IPS DF 4.7 (cell line): ENCODE data around the gene LIMD2.
"Not testable (repeated sequence)": the region's sequence is repeated elsewhere in the genome, so short reads cannot be mapped to it uniquely, and the experiment has no call there.

Experiments
- DNase-seq: peaks from one replicate; pipeline ENCODE4 v3.0.0-alpha.2; 2013; ENCODE audit warnings: low spot score; ENCODE audit errors: extremely low read depth

The LIMD2 gene

DNA sequence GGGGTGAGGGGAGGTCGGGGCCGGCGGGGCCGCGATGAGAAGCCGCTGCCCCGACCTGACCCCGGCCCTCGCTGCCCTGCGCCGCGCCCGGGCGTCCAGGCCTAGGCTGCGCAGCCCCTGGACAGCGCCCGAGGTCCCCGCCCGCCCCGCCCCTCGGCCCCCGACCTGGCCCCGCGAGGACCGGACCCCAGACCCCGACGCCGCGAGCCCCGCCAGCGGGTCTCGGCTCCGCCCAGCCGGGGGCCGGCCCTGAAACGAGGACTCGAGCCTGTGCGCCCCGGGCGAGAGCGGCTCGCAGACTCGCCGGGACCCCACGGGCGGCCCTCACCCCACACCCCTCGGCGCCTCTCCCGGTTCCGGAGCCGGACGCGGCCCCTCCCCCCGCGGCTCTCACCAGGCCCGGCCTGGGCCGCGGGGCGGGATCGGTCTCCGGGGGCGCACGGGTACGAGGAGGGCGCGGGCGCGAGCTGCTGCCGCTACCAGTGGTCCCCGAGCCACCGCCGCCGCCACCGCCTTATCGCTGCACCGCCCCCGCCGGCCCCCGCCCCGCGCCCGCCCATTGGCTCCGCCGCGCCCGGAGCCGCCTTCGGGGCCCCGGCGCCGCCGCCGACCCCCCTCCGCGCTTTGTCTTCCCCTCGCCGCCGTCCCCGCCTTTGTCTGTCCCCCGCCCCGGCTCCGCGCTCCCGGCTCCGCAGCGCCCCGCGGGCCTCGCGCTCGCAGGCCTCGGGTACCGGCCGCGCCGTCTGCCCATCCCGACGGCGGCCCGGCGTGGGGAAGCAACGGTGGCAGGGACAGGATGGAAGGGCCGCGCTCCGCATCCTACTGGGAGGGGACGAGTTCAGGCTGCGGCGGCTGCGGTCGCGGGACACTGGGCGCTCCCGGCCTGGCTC, at the start of gene LIMD2:
Gene LIMD2 (minus strand): TSS at position 488 of the 890 bp plus-strand sequence. CDS start 827 bp downstream, outside the sequence.
- DNase-seq = no peak

DNA sequence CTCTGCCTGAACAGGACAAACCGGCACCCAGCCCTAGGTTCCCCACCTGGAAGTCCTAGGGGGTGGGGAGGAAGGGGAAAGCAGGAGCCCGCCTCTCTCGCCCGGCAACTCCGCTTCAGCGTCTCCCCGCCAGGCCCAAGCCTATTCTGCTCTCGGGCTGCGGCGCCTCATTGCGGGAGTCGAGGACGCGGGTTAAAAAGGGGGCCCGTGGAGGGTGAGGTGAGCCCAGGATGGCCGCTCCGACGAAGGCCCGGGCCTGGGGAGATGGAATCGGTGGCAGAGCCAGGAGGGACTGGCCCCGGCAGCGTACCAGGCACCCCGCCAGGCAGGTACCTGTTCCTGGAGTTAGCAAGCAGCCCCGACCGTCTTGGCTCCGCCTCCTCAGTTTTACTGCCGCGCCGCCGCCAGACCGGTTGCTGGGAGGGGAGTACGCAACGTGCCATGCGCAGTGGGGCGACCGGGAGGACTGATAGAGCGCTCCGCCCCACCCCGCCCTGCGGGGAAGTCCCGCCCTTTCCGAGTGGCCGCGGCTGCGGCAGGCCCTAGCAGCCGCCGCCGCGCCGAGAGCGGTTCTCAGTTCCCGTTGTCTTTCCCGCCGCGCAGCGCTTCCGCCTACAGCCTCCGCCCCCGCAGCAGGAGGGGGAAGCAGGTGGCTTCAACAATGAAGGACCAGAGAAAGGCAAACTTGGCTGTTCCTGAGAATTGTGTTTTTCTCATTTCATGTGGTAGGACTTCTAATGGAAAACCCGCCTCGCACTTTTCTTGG, 41.7 kb upstream of the LIMD2 start, which contains the start of gene STRADA:
Gene STRADA (minus strand): TSS at position 392 of the 766 bp plus-strand sequence. CDS start 13,430 bp downstream, outside the sequence.
- DNase-seq = peak; percentile 83

DNA sequence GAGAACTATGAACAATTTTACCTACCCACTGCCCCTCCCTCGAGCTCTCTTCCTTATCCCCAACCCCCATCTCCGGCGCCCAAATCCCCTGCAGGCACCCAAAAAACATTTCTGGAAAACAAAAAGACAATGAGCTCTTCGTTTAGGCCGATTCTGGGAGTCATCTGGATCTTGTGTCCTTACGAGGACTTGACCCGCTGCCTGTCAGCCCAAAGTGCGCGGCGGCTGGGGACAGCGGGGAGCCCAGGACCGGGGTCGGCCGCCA, 41.1 kb upstream of the LIMD2 start:
- DNase-seq = no peak

DNA sequence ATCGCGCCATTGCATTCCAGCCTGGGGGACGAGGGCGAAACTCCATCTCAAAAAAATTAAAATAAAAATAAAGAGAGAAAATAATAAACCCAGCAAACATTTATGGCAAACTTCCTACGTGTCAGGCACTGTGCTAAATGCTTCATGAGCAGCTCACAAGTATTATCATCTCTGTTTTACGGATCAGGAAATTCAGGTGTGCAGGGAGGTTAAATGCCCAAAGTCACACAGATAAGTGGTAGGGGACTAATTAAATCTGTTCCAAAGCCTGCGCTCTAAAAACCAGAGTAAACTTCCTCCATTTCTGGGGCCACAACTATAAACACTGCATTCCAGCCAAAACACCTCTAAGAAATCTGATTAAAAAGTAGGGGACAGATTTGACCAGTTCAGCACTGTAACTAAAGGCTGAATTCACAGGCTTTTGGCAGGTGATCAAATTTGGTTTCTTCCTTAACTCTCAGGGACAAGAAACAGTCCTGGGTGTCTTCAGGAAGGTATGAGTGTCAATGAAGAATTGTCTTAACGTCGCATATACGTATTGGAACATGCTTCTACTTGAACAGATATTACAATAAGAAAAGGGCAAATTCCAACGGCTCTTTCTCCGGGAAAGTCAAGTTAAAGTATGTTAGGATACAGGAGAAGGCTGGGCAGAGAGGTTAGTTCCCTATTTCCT, 40.7 kb upstream of the LIMD2 start:
- no peak for DNase-seq

DNA sequence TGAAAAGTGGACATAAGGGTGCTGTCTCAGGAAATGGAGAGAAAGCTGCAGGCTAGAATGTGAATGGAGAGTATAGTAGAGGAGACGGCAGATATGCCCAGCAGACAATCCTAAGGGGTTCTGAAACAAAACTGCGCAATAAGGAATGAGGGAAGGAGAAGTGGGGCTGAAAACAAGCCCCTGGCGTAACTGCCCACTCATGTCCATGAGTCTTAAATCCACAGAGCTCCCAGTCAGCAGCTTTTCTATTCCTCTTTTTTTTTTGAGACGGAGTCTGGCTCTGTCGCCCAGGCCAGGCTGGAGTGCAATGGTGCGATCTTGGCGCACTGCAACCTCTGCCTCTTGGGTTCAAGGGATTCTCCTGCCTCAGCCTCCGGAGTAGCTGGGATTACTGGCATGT, 35.8 kb upstream of the LIMD2 start:
- no peak for DNase-seq

DNA sequence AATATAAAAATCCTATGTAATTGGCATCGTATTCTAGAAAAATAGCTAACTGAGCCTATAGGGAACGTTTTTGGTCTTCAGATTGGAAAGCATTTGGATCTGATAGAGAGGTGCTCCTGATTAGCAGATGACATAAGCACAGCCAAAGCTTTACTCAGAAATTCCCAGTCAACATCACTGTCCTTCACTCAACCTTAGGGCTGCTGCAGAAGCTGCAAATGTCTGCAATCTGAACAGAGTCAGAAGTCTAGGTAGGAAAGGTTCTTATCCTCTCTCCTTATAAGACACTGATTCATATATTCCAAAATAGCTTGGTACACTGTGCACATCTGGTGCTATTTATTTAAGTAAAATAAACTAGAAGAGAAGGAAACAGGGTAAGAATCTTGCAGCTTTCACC, 22.5 kb upstream of the LIMD2 start:
- DNase-seq = no peak

DNA sequence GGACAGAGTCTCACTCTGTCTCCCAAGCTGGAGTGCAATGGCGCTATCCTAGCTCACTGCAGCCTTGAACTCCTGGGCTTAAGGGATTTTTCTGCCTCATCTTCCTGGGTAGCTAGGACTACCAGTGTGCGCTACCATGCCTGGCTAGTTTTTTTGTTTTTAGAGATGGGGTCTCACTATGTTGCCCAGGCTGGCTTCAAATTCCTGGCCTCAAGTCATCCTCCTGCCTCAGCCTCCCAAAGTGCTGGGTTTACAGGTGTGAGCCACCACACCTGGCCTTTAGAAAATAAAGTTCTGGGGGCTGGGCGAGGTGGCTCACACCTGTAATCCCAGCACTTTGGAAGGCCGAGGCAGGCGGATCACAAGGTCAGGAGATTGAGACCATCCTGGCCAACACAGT, 20.3 kb upstream of the LIMD2 start:
- DNase-seq = not testable (repeated sequence)

DNA sequence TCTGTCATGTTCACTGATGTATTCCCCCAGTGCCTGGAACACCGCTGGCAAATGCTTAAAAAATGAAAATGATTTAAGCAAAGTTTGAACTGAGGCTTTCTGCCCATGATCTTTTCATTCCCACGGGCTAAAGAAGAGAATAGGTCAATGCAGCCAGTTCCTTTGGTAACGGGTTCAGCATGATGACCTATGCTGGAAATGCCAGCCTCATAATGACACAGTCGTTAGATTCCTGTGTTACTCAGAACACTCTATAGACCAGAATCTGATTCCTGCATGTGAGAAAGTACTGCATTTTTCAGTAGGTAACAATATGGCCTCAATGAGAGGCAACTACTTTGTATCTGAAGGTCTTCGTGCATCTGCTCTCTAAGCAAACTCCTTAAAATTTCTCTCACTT, 19.1 kb upstream of the LIMD2 start:
- no peak for DNase-seq

DNA sequence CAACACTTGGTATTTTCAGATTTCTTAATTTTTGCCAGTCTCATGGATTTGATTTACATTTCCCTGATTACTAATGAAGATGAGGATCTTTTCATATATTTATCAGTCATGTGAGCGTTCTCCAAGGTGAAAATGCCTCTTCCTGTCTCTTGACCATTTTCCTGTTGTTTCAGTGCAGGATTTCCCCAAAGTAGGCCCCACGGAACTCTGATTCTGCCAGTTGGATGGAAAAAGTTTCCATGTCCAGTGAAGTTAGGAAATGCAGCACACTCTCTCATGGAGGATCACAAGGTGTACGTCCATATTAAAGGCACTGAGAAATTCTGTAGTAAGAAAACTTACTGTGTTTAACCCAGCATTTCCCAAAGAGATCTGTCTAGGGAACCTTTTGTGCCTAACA, 16.5 kb upstream of the LIMD2 start:
- DNase-seq = no peak

DNA sequence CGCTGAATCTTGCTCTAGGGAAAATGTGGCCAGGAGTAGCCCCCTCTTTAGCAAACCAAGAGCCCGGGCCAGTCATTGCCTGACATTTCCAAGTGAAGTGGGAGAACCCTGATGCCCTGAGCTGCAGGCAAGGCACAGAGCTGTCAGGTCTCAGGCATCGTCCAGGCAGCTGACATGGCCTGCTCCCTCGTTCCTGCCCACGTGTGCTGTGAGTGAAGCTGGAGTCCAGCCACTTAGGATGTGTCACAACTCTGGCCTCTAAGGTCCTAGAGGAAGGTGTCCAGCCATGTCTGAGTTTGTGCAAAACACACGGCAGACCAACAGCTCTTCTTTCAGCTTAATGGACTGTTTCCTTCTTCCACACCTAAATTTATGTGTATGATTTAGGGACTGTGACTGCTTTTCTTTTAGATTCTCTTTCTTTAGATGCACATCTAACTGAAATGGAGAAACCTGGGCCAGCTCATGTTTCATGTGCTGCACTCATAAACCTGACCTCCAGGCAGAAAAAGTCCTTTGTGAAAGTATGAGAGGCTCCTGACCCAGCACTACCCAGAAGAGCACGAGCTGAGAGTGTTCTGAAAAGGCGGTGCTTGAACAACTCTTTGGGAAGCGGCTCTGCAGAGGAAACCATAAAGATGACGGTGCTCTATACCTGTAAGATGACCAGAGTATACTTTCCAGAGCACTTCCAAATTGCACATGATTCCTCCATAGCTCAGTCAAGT, 14.8 kb upstream of the LIMD2 start:
- DNase-seq = no peak

DNA sequence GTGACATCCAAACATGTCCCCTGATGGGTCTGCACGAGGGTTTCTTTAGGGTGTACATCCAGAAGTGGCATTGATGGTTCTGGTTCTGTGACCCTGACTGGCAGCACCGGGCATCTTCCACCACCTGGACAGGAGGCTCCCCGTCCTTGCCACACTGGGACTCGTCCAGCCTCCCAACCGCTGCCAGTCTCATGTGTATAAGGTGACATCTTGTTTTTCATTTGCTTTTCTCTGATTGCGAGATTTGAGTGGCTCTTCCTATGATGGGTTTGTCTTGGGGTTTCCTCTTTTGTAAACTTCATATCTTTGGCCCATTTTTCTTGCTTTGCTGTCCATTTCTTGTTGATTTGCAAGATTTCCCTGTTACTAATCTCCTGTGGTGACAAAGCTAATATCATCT, 9.2 kb upstream of the LIMD2 start:
- DNase-seq = no peak

DNA sequence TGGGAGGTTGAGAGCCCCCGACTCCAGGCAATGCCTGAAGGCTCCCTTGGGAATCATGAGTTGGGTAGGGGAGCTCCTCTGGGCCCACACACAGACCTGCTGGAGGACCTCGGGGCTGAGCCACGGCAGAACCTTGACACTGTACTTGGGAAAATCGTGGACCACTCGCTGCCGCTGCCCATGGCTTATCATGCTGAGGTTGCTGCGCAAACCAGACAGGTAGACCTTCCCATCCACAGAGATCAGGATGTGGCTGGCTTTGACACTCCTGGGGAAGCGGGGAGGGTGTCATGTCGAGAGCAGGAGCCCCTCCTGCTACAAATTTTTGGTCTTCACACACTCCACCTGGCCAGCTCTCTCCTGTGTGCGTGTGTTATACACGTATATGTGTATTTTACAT, 7.2 kb upstream of the LIMD2 start:
- DNase-seq = no peak

DNA sequence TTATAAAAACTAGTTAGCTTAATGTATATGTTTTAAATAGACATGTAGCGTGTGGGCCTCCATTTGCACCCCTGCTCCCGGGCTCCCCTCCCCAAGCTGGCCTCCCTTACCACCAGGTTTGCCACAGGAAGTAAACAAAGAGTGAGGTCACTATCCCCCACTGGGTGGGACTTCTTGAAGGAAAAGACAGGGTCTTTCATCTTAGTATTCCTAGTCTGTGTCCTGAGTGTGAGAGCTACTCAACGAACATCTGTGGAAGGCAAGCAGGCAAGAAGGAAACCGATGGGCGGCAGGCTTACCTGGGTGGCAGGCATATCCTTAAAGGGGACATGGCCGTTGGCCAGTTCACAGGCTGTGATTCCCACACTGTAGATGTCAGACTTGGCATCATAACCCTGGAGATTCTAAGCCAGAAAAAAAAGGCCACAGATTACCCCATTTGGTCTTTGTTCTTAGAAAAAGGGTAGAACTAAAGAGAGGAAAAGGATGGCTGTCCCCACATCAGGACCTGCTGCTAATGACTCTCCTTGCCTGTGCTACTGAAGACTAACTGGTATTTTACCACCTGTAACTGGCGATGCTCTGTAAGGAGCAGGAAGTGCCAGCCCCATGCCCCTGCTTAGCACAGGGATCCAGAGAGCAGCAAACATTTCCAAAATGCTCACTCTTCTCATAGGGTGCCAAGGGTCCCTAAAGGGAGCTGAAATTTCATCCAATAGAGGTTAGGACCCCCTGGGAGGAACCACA, 6.6 kb upstream of the LIMD2 start:
- no peak for DNase-seq

DNA sequence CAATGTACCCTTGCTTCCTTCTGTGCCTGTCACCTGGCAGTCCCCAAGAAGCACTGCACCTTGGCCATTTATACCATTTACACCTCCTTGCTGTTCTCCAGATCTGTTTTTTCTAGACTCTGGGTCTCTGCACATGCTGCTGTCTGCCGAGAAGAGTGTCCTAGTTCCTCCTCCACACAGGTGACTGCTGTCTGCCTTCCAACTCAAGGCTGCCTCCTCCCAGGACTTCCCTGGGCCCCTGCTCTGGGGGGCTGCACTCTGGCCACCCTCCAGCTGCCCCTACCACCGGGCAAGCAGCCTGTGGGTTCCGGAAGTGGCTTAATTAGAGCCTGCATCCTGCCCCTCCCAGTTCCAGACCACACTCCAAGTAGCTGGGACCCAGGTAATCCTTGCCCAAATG, 5.7 kb upstream of the LIMD2 start:
- no peak for DNase-seq

DNA sequence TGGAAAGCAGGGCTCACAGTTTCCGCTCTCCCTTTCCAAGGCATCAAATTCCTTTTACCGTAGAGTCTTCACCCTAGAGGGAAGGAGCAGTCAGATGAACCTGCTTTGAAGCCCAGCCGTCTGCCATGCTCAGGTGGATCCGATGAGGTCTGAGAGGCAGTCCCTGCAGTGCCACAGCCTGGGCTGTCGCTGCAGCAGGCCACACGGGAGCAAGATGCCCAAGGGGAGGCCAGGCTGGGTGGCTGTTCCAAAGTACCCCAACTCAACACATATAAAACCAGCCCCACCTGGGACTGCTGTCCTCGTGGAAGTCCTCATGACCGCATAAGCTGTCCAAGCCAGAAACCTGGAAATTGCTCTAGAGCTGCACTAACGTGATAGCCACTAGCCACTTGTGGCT, 4.9 kb upstream of the LIMD2 start:
- no peak for DNase-seq

DNA sequence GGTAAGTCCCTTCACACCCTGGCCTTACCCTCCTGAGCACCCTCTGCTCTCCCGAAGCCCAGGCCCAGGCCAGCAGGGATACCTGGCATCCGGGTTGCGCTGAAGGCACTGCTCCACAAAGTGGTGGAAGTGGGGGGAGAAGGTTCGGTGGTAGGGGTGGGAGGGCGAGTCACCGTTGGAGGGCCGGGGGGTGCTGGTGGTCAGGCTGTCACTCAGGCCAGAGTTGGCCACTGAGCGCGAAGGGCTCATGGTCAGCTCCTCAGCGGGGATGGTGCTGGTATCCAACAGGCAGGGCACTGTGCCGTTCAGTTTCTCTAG, 4.3 kb upstream of the LIMD2 start:
- DNase-seq = no peak

DNA sequence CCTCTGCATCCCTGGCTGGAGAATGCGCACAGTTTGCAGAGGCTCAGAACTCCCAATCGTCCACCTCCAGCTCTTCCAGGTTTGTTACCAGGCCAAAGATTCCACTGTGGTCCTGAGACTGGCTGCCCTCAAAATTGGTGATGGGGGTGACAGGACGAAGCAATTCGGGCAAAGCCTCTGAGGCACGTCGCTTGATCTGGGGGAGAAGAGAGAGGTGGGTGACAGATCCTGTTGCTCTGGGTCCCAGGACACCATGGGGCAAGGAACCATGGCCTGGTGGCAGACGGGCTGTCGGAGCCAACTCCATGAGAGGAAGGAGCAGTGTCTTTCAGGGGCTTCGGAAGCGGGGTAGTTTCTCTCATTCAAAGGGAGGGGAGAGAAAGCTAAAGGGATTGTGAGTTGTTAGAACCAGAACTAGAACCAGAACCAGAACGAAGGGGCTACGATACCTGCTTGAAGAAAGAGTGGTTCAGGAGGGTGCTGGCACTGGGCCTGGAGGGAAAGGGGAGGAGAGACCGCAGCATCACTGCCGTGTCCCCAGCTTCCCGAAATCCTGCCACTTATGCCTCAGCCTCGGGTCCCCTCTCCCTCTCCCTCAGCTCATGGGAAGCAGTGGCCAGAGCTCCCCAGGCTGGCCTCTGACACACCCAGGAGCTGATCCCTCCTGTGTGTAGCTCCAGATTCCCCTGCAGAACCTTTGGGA, 3.8 kb upstream of the LIMD2 start:
- no peak for DNase-seq

DNA sequence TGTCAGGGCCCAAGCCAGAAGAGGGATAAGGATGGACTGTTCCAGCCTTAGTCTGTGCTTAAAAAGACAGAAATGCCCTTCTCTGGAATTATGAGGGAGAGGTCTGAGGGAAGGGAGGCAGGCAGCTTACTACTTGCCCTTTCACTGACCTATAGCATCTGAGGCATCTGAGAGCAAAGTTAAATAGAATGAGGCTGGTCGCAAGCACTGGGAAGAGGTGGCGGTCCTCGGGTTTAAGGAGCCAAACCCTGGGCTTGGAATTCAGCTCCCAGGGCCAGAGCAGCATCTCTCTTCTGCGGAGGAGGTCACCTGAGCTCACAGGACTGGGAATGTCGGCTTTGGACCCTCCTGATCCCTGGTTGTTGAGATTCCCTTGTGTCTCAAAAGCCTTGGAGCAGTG, 3.1 kb upstream of the LIMD2 start:
- no peak for DNase-seq

DNA sequence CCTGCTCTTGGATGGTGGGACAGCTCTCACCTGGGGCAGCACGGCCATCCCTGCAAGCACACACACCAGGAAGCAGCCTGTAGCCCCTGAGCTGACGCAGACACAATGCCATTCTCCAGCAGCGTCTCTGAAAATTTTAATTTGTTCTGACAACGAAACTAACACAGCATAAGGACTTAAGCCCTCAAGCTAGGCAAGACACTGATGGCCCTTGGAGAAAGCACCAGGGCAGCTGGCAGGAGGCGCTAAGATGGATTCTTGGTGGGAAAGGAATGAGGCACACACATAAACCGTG, 2.7 kb upstream of the LIMD2 start:
- DNase-seq = no peak

DNA sequence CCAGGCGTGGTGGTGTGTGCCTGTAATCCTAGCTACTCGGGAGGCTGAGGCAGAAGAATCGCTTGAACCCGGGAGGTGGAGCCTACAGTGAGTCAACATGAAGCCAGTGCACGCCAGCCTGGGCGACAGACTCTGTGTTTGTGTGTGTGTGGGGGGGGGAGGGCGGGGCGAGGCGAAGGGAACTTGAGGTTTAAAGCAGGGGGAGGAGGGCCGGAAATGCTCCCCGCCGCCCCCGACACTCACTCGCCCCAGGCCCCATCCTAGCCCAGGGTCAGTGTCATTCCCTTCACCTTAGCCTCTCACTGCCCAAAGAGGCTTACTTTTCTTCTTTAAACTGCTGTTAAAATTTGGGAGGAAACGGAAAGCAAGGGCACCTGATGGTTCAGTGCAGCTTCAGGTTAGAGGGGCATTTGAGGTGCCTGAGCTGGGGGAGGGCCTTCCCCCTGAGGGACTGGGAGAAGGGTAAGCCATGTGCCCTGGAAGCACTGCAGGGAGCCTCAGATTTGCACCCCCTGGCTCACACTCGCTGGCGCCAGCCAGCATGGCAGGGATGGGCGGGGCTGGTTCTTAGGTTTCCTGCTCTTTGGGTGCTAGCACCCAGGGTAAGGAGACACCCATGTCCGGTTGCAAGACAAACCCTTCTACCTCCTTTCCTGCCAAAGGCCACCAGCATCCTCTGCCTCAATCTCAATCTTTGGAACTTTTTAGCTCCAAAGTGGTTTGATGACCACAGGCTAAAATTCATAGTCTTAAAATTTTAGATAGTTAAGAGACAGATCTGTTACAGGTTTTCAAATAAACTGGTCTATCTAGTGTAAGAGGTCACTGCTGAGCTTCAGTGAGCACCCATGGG, 2.2 kb upstream of the LIMD2 start:
- DNase-seq = no peak
